ENCODE data around the gene ACAP3. TPM values are rescaled to one million over a fixed set of nuclear protein-coding genes. Genes with fewer than 3 reads are reported as not detected.
A peak's percentile ranks its signal among the peaks of the same experiment; 100 is the strongest.

ACAP3 gene
- polyA plus RNA-seq, 1 donor from 2014 or later, result 10.5 TPM

- H3K9me3 Mint-ChIP-seq, result no peaks in the 10 kb centered on the region
- peaks cover under 1% of the 10 kb centered on the region for H3K36me3 Mint-ChIP-seq
- H3K4me3 Mint-ChIP-seq, result peak overlapping the region; percentile 72 to 89 (median 81)
- H3K4me1 Mint-ChIP-seq, result peaks cover 5 to 10% (median 9%) of the 10 kb centered on the region in 3 donors
- peaks cover 7% of the 10 kb centered on the region for H3K27me3 Mint-ChIP-seq
- H3K27ac Mint-ChIP-seq, result peak overlapping the region in 2 of 3 donors; percentile 84 to 88
Observed at GRCh38 chr1:1347663-1348419, 40.1 kb upstream of the ACAP3 start.

GRCh38 chr1:1347026-1347595, 39.4 kb upstream of the ACAP3 start:
- Mint-ChIP-seq H3K4me3 (peak overlapping the region; percentile 9 to 77 (median 66)), H3K27ac (peak overlapping the region in 1 of 3 donors; percentile 45), H3K27me3 (no peaks in the 10 kb centered on the region), H3K36me3 (peaks cover 2% of the 10 kb centered on the region), H3K9me3 (no peaks in the 10 kb centered on the region), H3K4me1 (peaks cover 0 to 3% (median 3%) of the 10 kb centered on the region in 3 donors)

GRCh38 chr1:1346501-1346890, 38.8 kb upstream of the ACAP3 start:
- peaks cover 2% of the 10 kb centered on the region for H3K36me3 Mint-ChIP-seq
- peak overlapping the region in 2 of 4 donors; percentile 72 to 73 for H3K4me3 Mint-ChIP-seq
- peak overlapping the region in 2 of 3 donors; percentile 19 to 45 for H3K27ac Mint-ChIP-seq
- H3K9me3 Mint-ChIP-seq, result no peaks in the 10 kb centered on the region
- no peaks in the 10 kb centered on the region for H3K27me3 Mint-ChIP-seq
- peaks cover 0 to 3% (median 3%) of the 10 kb centered on the region in 3 donors for H3K4me1 Mint-ChIP-seq

- Mint-ChIP-seq H3K9me3 (no peaks in the 10 kb centered on the region), H3K4me1 (peaks cover 0 to 3% (median 3%) of the 10 kb centered on the region in 3 donors), H3K36me3 (peaks cover 2% of the 10 kb centered on the region), H3K27ac (peak overlapping the region in 1 of 3 donors; percentile 19), H3K27me3 (no peaks in the 10 kb centered on the region), H3K4me3 (peak overlapping the region in 1 of 4 donors; percentile 73)
Observed at GRCh38 chr1:1345860-1346500, 38.2 kb upstream of the ACAP3 start.

GRCh38 chr1:1345384-1345783, 37.7 kb upstream of the ACAP3 start:
- Mint-ChIP-seq H3K9me3 (no peaks in the 10 kb centered on the region), H3K4me1 (peaks cover 0 to 3% (median 3%) of the 10 kb centered on the region in 3 donors), H3K27ac (no peak overlapping the region), H3K36me3 (peaks cover 4% of the 10 kb centered on the region), H3K27me3 (no peaks in the 10 kb centered on the region), H3K4me3 (no peak overlapping the region)

- Mint-ChIP-seq H3K36me3 (peaks cover 5% of the 10 kb centered on the region), H3K4me3 (no peak overlapping the region), H3K9me3 (no peaks in the 10 kb centered on the region), H3K27ac (no peak overlapping the region), H3K27me3 (no peaks in the 10 kb centered on the region), H3K4me1 (peaks cover 0 to 3% (median 3%) of the 10 kb centered on the region in 3 donors)
Observed at GRCh38 chr1:1344655-1345361, 37.1 kb upstream of the ACAP3 start.

- Mint-ChIP-seq H3K4me1 (peaks cover 0 to 3% (median 3%) of the 10 kb centered on the region in 3 donors), H3K9me3 (no peaks in the 10 kb centered on the region), H3K27me3 (no peaks in the 10 kb centered on the region), H3K36me3 (peaks cover 5% of the 10 kb centered on the region), H3K27ac (no peak overlapping the region), H3K4me3 (no peak overlapping the region)
Observed at GRCh38 chr1:1343811-1344421, 36.2 kb upstream of the ACAP3 start.

- Mint-ChIP-seq H3K27me3 (no peaks in the 10 kb centered on the region), H3K36me3 (peaks cover 5% of the 10 kb centered on the region), H3K9me3 (no peaks in the 10 kb centered on the region), H3K27ac (peak overlapping the region in 1 of 3 donors; percentile 39), H3K4me3 (peak overlapping the region in 1 of 4 donors; percentile 43), H3K4me1 (peaks cover 0 to 3% (median 3%) of the 10 kb centered on the region in 3 donors)
Observed at GRCh38 chr1:1342584-1343115, 34.9 kb upstream of the ACAP3 start.

GRCh38 chr1:1342061-1342562, 34.4 kb upstream of the ACAP3 start:
- H3K4me1 Mint-ChIP-seq, result peaks cover 0 to 3% (median 0%) of the 10 kb centered on the region in 3 donors
- H3K4me3 Mint-ChIP-seq, result no peak overlapping the region
- H3K27ac Mint-ChIP-seq, result no peak overlapping the region
- H3K9me3 Mint-ChIP-seq, result no peaks in the 10 kb centered on the region
- peaks cover 5% of the 10 kb centered on the region for H3K36me3 Mint-ChIP-seq
- H3K27me3 Mint-ChIP-seq, result no peaks in the 10 kb centered on the region

GRCh38 chr1:1341549-1342021, 33.9 kb upstream of the ACAP3 start:
- H3K4me3 Mint-ChIP-seq, result peak overlapping the region in 1 of 4 donors; percentile 52
- H3K36me3 Mint-ChIP-seq, result peaks cover 5% of the 10 kb centered on the region
- H3K27ac Mint-ChIP-seq, result peak overlapping the region in 1 of 3 donors; percentile 85

GRCh38 chr1:1340791-1341548, 33.2 kb upstream of the ACAP3 start:
- Mint-ChIP-seq H3K27me3 (no peaks in the 10 kb centered on the region), H3K27ac (peak overlapping the region in 1 of 3 donors; percentile 85), H3K36me3 (peaks cover 5% of the 10 kb centered on the region), H3K9me3 (no peaks in the 10 kb centered on the region), H3K4me1 (no peaks in the 10 kb centered on the region), H3K4me3 (peak overlapping the region in 1 of 4 donors; percentile 52)

More at GRCh38 chr1:1341549-1342021, 33.9 kb upstream of the ACAP3 start:
- no peaks in the 10 kb centered on the region for H3K4me1 Mint-ChIP-seq
- no peaks in the 10 kb centered on the region for H3K9me3 Mint-ChIP-seq
- H3K27me3 Mint-ChIP-seq, result no peaks in the 10 kb centered on the region

GRCh38 chr1:1340185-1340584, 32.5 kb upstream of the ACAP3 start:
- no peak overlapping the region for H3K4me3 Mint-ChIP-seq

GRCh38 chr1:1338278-1338677, 30.5 kb upstream of the ACAP3 start:
- no peak overlapping the region for H3K4me3 Mint-ChIP-seq
- no peak overlapping the region for H3K27ac Mint-ChIP-seq
- H3K4me1 Mint-ChIP-seq, result peaks cover 0 to 1% (median 0%) of the 10 kb centered on the region in 3 donors
- no peaks in the 10 kb centered on the region for H3K27me3 Mint-ChIP-seq
- H3K36me3 Mint-ChIP-seq, result peaks cover 5% of the 10 kb centered on the region
- no peaks in the 10 kb centered on the region for H3K9me3 Mint-ChIP-seq

More at GRCh38 chr1:1340185-1340584, 32.5 kb upstream of the ACAP3 start:
- H3K4me1 Mint-ChIP-seq, result no peaks in the 10 kb centered on the region
- peaks cover 5% of the 10 kb centered on the region for H3K36me3 Mint-ChIP-seq
- no peak overlapping the region for H3K27ac Mint-ChIP-seq
- H3K9me3 Mint-ChIP-seq, result no peaks in the 10 kb centered on the region
- H3K27me3 Mint-ChIP-seq, result no peaks in the 10 kb centered on the region
